Muscle of leg (tissue), 11 donors: ENCODE results near the gene TUBA4A. TPM values are rescaled to one million over a fixed set of nuclear protein-coding genes. Genes with fewer than 3 reads are reported as not detected.

Experiments used
- DNase-seq: peaks from one replicate; pipeline ENCODE4 v3.0.0; 2013
- H3K27ac ChIP-seq: one replicate; pipeline ENCODE4 v1.5.1; 2013; ENCODE audit warnings: mild to moderate bottlenecking, low read length, control low read depth
- H3K27me3 ChIP-seq: one replicate; pipeline ENCODE4 v1.6.1; 2013; ENCODE audit warnings: low read length; ENCODE audit not compliant: control insufficient read depth, insufficient read depth
- H3K36me3 ChIP-seq: one replicate; pipeline ENCODE4 v1.6.1; 2013; ENCODE audit warnings: low read length; ENCODE audit not compliant: control insufficient read depth, insufficient read depth
- H3K4me1 ChIP-seq: one replicate; pipeline ENCODE4 v1.6.1; 2013; ENCODE audit warnings: low read length; ENCODE audit not compliant: control insufficient read depth, insufficient read depth
- H3K4me3 ChIP-seq: one replicate; pipeline ENCODE4 v1.5.1; 2013; ENCODE audit warnings: low read length, control low read depth
- H3K9me3 ChIP-seq: replicated peaks from 2 replicates; pipeline ENCODE4 v1.6.1; 2013; ENCODE audit warnings: low read depth, low read length; ENCODE audit not compliant: control insufficient read depth
- WGBS: methylation state at CpG from one replicate; pipeline ENCODE4 v1.1.5; 2013; ENCODE audit warnings: missing lambda C conversion rate; ENCODE audit not compliant: insufficient coverage; 5-methylcytosine and 5-hydroxymethylcytosine counted together
- polyA plus RNA-seq, 8 donors: library from polyadenylated mRNA; unstranded; fragments of 120-200 nt; gene quantifications; one replicate each; pipeline versions ENCODE4 v1.2.1 to v1.2.3, GENCODE V29; 2013; ENCODE audit warnings: inconsistent platforms in 1 of 8, low replicate concordance in 1 of 8; ENCODE audit not compliant: insufficient read length in 8 of 8, insufficient read depth in 1 of 8
- total RNA-seq: library from RNA; stranded (reverse); fragments of 120-200 nt; gene quantifications from one replicate; pipeline ENCODE4 v1.2.4, GENCODE V29; 2013

TUBA4A gene
- total and polyA plus RNA-seq, 9 donors: 36.2 to 160 (median 98.5) TPM

GRCh38 chr2:219296142-219296541 lies 42.4 kb upstream of the TUBA4A start:
- H3K27me3 ChIP-seq: peaks cover 25% of the 10 kb centered on the region
- WGBS: 88% methylated on average over 10 of the region's 14 CpGs
- no peaks in the 10 kb centered on the region for H3K9me3 ChIP-seq
- no peak overlapping the region for H3K4me3 ChIP-seq
- DNase-seq: peak; percentile 2
- H3K36me3 ChIP-seq: no peaks in the 10 kb centered on the region
- peaks cover 19% of the 10 kb centered on the region for H3K4me1 ChIP-seq
- H3K27ac ChIP-seq: no peak overlapping the region

GRCh38 chr2:219294356-219295351 lies 40.9 kb upstream of the TUBA4A start:
- WGBS: 3% methylated on average over 67 of the region's 67 CpGs
- H3K4me3 ChIP-seq: peak overlapping the region; percentile 58
- H3K27me3 ChIP-seq: peaks cover 12% of the 10 kb centered on the region
- no peaks in the 10 kb centered on the region for H3K9me3 ChIP-seq
- H3K27ac ChIP-seq: peak overlapping the region; percentile 60
- no peaks in the 10 kb centered on the region for H3K36me3 ChIP-seq
- H3K4me1 ChIP-seq: peaks cover 30% of the 10 kb centered on the region
- peak; percentile 90 for DNase-seq

- DNase-seq: peak; percentile 44
- Histone ChIP-seq H3K4me1 (peaks cover 36% of the 10 kb centered on the region), H3K27ac (peak overlapping the region; percentile 60), H3K9me3 (no peaks in the 10 kb centered on the region), H3K27me3 (peaks cover 3% of the 10 kb centered on the region), H3K4me3 (no peak overlapping the region), H3K36me3 (no peaks in the 10 kb centered on the region)
- 45% methylated on average over 2 of the region's 5 CpGs for WGBS
Measured at GRCh38 chr2:219293736-219294231, 40.1 kb upstream of the TUBA4A start.

- Histone ChIP-seq H3K4me1 (peaks cover 35% of the 10 kb centered on the region), H3K9me3 (no peaks in the 10 kb centered on the region), H3K36me3 (no peaks in the 10 kb centered on the region), H3K27me3 (no peaks in the 10 kb centered on the region), H3K27ac (no peak overlapping the region), H3K4me3 (no peak overlapping the region)
- DNase-seq: no peak
- no CpG with 5 or more reads among the region's 9 CpGs for WGBS
Measured at GRCh38 chr2:219292616-219293015, 38.9 kb upstream of the TUBA4A start.

- no peaks in the 10 kb centered on the region for H3K27me3 ChIP-seq
- H3K4me3 ChIP-seq: no peak overlapping the region
- H3K9me3 ChIP-seq: no peaks in the 10 kb centered on the region
- DNase-seq: no peak
- peaks cover under 1% of the 10 kb centered on the region for H3K36me3 ChIP-seq
- WGBS: 59% methylated on average over 3 of the region's 4 CpGs
- H3K27ac ChIP-seq: no peak overlapping the region
- H3K4me1 ChIP-seq: peaks cover 39% of the 10 kb centered on the region
Measured at GRCh38 chr2:219291910-219292490, 38.3 kb upstream of the TUBA4A start.

- peaks cover 7% of the 10 kb centered on the region for H3K36me3 ChIP-seq
- H3K4me3 ChIP-seq: no peak overlapping the region
- WGBS: 33% methylated on average over 1 of the region's 7 CpGs
- no peak for DNase-seq
- no peak overlapping the region for H3K27ac ChIP-seq
- no peaks in the 10 kb centered on the region for H3K27me3 ChIP-seq
- peaks cover 45% of the 10 kb centered on the region for H3K4me1 ChIP-seq
- no peaks in the 10 kb centered on the region for H3K9me3 ChIP-seq
Measured at GRCh38 chr2:219291394-219291793, 37.7 kb upstream of the TUBA4A start.

- Histone ChIP-seq H3K27me3 (no peaks in the 10 kb centered on the region), H3K4me1 (peaks cover 52% of the 10 kb centered on the region), H3K27ac (peak overlapping the region; percentile 90), H3K36me3 (peaks cover 9% of the 10 kb centered on the region), H3K9me3 (no peaks in the 10 kb centered on the region), H3K4me3 (no peak overlapping the region)
- WGBS: 66% methylated on average over 10 of the region's 16 CpGs
- DNase-seq: no peak
Measured at GRCh38 chr2:219290381-219291171, 36.9 kb upstream of the TUBA4A start.

GRCh38 chr2:219289537-219290361 lies 36.0 kb upstream of the TUBA4A start:
- Histone ChIP-seq H3K4me3 (no peak overlapping the region), H3K36me3 (peaks cover 18% of the 10 kb centered on the region), H3K27ac (peak overlapping the region; percentile 90), H3K27me3 (no peaks in the 10 kb centered on the region), H3K4me1 (peaks cover 54% of the 10 kb centered on the region), H3K9me3 (no peaks in the 10 kb centered on the region)
- DNase-seq: peak; percentile 96
- 60% methylated on average over 5 of the region's 16 CpGs for WGBS

- H3K27ac ChIP-seq: peak overlapping the region; percentile 90
Measured at GRCh38 chr2:219289195-219289536, 35.4 kb upstream of the TUBA4A start.

More at GRCh38 chr2:219289195-219289536, 35.4 kb upstream of the TUBA4A start:
- H3K27me3 ChIP-seq: no peaks in the 10 kb centered on the region
- H3K4me3 ChIP-seq: no peak overlapping the region
- H3K36me3 ChIP-seq: peaks cover 23% of the 10 kb centered on the region
- DNase-seq: no peak
- H3K9me3 ChIP-seq: no peaks in the 10 kb centered on the region
- H3K4me1 ChIP-seq: peaks cover 53% of the 10 kb centered on the region
- WGBS: 40% methylated on average over 5 of the region's 6 CpGs
